Measurements from ENCODE around the gene KRTAP10-4.
"Not testable (repeated sequence)": the region's sequence is repeated elsewhere in the genome, so short reads cannot be mapped to it uniquely, and the experiment has no call there.

KRTAP10-4 gene

DNA sequence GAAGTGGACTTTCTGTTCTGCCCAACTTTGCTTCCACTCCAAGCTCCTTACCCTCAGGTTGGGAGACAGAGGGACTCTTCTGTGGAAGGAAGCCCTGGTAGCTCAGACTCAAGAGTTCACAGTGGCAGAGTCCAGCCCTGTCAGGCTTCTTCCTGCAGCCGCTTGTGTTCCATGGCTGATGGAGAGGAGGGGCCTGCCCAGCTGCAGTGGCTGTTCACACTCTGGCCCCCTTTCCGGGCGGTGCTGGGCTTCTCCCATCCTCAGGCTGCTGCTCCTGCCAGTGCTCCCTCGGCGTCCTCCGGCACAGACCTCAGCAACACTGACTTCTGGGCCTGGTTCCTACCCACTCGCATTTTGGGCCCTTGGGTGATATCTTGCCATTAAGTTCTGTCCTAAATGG, 37.6 kb upstream of the KRTAP10-4 start:
- DNase-seq, result no peak

DNA sequence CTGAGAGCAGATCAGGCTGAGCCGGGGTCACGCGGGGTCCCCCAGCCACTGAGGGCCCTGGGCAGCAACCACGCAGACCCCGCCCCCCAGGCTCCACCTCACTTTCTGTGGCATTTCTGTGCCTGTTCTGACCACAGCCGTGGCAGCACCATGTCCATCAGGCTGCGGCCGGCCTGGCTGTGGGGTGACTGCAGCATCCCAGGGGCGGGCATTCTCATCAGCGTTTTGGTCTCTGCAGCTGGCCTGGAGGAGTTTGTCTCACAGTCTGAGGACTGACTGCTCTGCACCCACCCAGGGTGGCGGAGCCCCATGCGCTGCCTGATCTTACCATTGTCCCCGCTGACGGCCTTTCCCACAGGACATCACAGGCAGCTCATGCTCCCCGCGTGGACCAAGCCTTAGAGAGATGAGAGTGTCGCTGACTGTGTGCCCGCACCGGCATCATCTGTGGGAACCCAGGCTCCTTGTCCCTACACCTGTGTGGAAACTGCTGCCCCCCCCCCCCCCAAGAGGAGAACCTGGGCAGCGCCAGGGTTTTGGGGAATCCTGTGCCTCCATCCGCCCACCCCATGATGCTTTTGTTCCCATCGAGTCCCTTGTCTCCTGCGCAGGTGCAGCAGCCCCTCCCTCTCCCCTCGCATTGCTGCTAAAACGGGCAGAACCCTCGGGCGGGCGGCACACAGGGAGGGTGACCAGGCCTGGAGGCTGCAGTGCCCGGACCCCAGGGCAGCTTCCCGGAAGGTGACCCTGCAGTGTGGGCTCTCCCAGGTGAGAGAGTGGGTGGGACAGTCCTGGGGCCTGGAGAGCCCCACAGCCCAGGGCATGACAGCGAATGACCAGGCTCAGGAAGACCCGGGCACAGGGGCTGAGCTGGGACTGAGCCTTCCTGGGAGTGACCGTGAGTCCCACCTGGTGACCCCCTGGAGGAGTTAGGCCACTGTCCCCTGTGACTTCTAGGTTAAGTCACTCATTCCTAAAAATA, 35.3 kb upstream of the KRTAP10-4 start:
- no peak for DNase-seq

DNA sequence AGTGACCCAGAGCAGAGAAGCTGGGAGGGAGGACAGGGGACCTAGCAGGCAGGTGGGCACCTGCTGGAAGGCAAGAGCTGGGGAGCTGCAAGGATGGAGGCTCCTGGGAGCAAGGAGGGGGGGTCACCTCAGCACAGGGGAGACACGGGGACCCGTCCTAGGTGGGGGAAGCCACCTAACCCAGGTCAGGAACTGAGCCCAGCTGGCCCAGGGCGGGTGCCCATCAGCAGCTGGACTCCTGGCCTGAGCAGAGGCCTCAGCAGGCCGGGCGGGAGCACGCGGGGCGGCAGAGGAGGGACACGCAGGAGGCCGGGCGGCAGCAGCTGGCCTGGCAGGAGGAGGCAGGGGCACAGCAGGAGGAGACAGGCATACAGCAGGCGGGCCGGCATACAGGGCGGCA, 34.5 kb upstream of the KRTAP10-4 start:
- DNase-seq, result no peak

DNA sequence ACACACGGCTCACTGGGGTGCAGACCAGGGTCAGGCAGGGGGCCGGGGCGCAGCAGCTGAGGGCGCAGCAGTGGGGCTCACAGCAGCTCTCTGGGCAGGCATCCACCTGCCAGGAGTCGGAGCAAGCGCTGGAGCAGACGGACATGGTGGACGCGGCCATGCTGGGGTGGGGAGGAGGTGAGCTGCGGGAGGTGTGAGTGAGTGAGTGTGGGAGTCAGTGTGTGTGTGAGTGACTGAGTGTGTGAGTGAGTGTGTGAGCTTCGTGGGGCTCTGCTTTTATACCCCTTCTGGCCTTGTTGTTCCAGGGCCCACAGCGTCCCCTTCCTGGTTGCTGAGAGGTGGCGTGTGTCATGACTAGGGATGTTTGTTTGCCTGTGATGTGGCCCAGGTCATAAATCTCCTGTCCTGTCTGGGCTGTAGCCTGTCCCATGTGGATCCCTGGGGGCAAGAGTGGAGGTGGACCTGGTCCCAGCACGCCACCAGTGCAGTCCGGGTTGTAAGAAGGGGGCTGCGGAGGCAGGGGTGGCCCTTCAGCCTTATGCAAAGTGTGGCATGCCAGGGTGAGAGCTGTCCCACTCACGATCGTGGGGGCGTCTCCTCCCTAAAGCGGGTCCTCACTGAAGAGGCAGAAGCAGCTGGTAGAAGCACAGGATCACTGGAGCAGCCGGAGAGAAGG, 33.4 kb upstream of the KRTAP10-4 start, which contains the start of gene KRTAP10-1:
TSS of gene KRTAP10-1 (minus strand) at position 205 of the 676 bp plus-strand sequence. CDS start at position 160, 45 bp downstream.
- DNase-seq, result no peak

DNA sequence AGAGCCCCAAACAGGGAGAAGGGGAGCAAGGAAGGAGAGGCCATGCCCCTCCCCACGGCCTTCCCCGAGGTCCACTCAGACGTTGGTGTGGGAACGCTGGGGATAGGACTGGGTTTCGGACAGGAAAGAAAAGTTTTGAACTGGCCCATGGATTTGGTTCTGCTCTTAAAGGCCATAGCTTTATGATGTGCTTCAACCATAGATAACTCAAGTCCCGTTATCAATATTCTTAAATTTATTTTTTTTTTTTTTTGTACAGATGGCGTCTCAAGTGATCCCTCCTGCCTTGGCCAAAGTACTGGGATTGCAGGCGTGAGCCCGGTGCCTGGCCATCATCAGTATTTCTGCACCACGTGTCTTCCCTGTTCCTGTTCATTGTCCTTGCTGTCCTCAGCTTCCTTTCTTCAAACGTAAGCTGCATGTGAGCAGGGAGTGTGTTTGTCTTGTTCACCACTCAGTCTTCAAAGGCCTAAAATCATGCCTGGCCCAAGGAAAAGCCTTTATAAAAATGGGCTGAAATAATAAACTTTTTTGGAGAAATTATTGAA, 32.7 kb upstream of the KRTAP10-4 start:
- no peak for DNase-seq

DNA sequence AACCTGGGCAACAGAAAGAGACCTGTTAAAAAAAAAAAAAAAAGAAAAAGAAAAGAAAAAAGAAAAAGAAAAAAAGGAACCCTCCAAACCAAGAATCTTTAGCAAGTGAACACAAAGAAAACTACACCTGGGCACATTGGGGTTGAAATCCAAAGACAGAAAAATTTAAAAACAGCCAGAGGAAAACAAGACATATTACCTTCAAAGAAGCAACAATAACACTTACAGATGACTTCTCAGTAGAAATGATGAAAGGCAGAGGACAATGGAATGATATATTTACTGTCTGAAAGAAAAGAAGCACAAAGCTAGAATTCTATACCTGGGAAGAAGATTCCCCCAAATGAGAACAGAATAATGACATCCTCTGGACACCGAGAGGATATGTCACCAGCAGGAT, 30.8 kb upstream of the KRTAP10-4 start:
- DNase-seq, result no peak

DNA sequence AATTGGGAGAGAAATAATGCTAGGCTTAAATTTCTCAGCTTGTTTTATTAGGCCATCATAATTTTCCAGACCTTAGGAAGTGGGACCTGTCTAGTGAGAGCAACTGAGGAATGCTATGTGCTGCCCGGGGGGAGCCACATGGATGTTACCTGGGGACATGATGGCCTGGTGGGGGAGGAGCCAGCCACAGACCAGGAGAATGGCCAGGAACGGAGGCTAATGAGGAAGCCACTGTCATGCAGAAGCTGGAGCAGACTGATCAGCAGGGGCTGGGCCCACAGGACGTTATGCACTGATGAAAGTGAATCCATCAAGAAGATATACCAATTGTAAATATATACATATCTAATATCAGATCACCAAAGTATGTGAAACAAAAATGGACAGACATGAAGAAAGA, 29.0 kb upstream of the KRTAP10-4 start:
- DNase-seq, result no peak

DNA sequence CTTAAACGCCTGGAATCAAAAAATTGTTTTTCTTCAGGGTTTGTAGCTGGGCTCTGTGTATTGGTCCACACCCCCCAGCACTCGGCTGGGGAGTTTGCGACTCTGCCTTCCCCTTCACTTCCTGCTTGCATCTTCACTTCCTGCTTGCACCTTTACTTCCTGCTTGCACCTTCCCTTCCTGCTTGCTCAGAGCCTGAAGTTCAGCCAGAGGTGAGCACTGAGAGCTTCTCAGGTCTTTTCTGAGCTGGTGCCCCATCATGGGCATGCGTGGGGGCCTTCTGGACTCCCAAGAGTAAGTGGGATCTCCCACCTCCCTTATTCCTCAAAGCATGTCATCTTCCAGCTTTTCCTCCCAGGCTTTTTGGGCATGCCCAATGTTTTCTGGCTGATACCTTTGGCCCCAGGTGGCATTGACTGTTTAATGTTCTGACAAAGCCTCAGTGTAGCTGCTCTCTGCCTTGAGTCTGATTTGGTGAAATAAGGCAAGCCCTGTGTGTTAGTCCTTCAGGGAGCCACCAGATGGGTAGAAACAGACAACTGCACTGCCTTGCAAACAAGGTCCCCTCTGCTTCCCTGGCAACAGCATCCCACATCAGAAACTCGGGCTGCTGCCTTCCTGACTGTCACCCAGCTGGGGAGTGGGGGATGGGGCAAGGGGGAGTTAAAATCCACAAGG, 25.7 kb upstream of the KRTAP10-4 start:
- DNase-seq, result no peak

DNA sequence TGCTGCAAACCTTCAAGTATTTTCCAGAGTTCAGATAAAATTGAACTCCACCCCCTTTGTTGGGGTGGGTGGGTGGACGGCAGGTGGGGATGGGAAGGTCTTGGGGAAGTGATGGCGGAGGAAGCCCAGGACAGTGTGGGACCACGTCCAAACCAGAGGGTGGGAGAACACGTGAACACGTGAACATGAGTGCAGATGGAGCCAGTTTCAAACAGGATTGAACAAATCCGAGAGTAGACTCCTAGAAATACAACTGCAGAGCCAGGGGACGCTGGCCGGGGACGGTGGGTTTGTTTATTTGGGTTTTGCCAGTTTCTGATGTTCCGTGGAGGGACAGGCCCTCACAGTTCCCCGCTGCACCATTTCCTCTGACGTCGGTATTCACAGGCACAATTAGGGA, 25.1 kb upstream of the KRTAP10-4 start:
- DNase-seq, result no peak

DNA sequence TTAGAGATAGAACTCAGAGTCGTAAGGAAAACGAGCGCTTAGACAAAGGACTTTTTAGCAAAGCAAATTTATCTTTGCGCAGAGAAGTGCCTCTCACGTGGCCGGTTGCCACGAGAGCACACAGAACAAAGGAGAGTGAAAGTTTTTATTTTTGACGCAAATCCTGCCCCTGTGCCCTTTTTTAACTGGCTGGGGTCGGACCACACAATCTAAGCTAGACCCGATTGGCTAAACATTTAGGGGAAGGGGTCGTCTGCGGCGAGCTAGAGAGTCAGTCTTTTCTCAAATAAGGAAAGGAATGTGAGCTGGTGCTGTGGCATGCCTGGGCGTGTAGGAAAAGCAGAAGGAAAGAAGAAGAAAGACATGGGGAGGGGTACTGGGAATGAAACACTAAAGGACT, 24.6 kb upstream of the KRTAP10-4 start:
- DNase-seq, result no peak

DNA sequence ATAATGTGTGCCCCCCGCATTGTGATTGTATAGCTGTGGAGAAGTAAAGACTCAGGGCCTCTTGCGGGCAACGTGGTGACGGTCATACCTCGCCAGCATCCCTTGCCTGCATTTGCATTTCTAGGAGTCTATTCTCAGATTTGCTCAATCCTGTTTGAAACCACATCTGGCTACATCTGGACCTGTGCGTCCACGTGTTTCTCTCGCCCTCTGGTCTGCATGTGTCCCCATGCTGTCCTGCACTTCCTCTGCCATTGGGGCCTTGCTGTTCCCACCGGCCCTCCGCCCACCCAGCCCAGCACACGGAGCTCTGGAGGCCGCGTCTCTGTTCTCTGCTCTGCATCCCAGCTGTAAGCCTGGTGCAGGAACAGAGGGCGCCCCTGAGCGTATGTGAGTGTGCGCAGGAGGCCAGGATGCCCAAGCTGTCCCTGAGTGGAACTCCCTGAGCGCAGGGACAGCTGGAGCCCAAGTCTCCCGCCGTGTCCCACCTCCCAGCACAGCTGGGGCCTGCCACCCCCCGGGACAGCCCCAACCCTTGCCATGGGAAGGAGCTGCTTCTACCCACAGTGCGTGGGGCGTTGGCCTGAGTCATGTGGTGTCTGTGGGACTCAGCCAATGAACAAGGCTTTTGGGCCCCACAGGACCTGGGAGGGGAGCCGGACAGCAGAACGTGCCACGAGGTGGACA, 23.9 kb upstream of the KRTAP10-4 start:
- no peak for DNase-seq

DNA sequence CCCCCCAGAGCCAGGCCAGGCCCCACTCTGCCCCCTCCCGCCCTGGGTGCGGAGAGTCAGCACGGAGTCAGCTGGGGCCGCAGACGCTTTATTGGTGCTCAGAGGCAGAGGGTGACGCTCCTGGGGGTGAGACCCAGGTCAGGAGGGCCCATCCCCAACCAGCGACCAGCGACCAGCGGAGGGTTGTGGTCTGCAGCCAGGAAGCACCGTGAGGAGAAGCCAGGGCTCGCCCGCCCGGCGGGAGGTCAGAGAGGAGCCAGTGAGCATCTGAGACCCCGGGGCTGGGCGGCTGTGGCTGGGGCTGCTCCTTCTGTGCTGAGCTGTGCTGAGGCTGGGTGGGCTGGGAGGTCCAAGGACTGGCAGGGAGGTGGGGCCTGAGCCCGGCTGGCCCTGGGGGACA, 23.2 kb upstream of the KRTAP10-4 start:
- not testable (repeated sequence) for DNase-seq

DNA sequence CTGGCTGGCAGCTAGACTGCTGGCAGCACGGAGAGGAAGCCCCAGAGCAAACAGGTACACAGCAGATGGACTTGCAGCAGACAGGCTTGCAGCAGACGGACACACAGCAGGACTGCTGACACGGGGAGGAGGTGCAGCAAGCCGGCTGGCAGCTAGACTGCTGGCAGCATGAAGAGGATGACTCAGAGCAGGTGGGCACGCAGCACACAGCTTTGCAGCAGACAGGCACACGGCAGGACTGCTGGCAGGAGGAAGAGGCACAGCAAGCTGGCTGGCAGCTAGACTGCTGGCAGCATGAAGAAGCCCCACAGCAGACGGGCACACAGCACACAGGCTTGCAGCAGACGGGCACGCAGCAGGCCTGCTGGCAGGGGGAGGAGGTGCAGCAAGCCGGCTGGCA, 22.7 kb upstream of the KRTAP10-4 start:
- DNase-seq, result no peak

DNA sequence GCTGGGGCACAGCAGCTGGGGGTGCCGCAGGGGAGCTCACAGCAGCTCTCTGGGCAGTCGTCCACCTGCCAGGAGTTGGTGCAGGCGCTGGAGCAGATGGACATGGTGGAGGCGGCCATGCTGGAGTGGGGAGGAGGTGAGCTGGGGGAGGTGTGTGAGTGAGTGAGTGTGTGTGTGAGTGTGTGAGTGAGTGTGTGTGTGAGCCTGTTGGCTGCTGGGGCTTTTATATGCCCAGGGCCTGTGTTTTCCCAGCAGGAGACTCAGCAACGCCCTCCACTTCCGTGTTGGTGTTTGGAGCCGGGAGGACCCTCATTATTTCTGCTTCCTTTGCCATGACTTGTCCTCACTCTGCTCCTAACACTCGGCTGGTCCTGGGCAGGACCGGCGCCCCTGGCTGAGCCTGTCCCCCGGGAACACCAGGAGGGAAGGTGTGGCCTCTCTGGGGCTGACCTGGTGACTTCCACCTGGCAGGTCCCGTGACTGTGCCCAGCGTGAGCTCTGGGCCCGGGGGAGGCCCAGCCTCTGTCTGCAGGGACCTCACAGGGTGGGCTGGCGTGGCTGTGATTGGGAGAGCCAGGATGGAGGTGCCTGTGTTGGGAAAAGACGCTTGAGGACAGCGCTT, 22.1 kb upstream of the KRTAP10-4 start, which contains the start of gene KRTAP10-2:
TSS of gene KRTAP10-2 (minus strand) at position 166 of the 622 bp plus-strand sequence. CDS start at position 119, 47 bp downstream.
- DNase-seq, result no peak

DNA sequence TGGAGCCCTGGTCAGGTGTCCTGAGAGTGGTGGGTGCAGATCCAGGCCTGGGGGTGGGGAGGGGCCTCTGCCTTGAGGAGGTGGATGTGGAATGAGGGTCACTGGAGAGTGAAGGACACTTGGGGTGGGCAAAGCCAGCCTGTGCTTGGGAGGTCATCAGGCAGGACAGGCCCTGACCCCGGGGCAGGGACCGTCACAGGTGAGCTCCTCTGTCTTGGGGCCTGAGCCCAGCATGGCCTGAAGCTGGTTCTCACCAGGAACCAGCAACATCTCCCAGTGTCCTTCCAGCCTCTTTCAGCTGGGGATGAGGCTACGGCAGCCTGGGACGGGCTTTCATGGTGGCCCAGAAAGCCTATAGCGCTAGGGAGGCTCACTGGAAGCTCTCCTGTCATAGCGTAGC, 21.4 kb upstream of the KRTAP10-4 start:
- no peak for DNase-seq

DNA sequence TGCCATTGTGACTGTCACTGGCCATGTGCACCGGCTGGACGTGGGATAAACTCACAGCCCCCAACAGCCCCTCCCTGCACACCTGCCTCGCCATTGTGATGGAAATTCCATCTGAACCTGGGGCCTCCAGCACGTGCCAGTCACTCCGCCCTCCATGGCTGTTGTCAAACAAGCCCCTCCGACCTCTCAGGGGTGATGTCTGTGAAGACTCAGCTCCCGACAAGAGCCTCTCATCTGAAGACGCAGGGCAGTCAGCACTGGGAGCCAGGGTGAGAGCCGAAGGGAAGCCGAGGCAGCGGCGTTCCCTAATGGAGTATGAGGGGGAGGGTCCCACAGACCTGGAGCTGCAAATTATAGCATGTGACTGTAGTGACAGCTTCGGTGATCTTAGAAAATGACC, 20.8 kb upstream of the KRTAP10-4 start:
- no peak for DNase-seq

DNA sequence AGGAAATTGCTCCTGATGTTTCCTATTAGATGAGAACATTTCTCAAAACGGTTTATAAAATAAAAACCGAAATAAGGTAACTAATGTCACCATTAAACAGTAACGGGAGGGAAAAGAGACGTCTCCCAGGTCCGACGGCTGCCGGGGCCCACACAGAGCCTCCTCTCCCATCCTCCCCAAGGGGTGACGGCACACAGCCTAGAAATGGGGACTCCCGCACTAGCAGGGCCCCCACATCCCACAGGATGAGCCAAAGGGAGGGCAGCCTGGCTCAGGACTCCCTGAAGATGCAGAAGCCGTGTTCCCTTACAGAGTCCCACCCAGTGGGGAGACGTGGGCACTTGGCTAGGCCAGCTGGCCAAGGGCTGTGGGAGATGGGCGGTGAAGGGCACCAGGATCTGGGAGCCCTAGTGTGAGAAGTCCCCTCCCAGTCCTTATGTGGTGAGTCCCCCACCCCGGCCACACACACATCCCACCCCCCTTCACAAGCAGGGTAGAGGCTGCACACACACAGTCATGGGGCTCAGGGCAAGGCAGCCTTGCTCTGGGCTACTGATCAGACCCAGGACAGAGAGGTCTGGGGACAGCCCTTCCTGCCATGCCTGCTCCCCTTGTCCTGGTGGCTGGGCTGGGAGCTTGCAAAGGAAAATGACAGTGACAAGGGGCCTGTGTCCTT, 18.2 kb upstream of the KRTAP10-4 start:
- no peak for DNase-seq

DNA sequence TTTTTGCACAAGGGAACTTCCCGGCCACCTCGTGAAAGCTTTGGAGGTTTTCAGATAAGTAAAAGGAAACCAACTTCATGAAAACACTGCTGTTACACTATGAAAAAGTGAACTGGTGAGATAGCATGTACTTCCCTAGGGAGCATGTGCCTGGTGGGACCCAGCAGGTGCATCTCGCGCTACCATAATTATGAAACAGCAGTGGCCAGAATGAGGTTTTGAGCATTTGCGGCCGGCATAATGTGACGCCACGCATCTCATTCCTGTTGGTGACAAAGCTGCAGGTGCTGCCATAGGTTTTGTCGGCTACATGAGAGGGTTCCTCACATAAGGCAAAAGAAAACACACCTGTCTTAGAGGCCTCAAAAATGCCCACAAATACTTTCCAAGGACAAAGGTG, 16.6 kb upstream of the KRTAP10-4 start:
- DNase-seq, result peak; percentile 8

DNA sequence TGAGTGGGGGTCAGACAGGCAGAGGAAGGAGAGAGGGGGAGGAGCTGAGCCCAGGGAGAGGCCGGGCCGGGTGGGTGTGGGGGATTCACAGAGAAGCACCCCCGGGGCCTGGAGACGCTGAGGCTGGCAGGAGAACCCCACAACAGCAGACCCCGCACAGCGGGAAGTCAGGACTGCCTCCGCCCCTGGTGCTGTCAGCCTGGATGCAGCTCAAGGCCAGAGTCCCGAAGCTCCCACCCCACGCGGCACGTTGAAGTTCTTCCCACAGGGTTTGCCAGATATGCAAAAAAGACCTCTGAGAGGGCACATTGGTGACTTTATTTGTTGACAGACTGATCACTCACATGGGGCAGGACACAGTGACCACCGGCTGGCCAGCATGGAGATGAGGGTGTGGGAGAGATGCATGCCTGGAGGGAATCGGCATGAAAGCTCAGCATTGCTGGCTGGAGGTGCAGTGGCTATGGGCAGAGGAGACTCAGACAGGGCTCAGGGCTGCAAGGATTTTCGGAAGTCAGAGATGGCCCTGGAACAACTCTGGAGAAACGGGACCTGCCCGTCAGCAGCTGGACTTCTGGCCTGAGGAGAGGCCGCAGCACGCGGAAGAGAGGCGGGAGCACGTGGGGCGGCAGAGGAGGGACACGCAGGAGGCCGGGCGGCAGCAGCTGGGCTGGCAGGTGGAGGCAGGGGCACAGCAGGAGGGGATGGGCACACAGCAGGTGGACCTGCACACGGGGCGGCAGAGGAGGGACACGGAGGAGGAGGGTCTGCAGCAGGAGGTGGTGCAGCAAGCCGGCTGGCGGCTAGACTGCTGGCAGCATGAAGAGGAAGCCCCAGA, 15.8 kb upstream of the KRTAP10-4 start:
- DNase-seq, result no peak

DNA sequence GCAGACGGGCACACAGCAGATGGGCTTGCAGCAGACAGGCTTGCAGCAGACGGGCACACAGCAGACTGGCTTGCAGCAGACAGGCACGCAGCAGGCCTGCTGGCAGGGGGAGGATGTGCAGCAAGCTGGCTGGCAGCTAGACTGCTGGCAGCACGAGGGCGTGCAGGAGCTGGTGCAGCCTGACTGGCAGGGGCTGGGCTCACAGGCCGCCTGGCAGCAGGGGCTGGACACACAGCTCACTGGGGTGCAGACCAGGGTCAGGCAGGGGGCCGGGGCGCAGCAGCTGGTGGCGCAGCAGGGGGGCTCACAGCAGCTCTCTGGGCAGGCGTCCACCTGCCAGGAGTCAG, 15.2 kb upstream of the KRTAP10-4 start:
- DNase-seq, result not testable (repeated sequence)

DNA sequence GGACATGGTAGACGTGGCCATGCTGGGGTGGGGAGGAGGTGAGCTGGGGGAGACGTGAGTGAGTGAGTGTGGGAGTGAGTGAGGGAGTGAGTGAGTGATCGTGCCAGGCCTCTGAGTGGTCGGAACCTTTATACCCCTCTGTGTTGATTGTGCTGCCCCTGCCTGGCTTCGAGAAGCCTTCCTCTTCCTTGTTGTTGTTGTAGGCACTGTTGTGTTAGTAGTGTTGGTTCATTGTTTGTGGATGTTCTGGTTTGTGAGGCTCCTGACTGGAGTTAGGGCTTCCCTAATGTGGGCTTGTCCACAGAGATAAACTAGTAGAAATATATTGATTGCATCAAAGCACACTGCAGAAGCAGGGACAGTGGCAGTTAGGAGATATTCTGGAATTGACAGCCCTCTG, 14.8 kb upstream of the KRTAP10-4 start, which contains the start of gene KRTAP10-3:
TSS of gene KRTAP10-3 (minus strand) at position 101 of the 400 bp plus-strand sequence. CDS start at position 21, 80 bp downstream.
- no peak for DNase-seq

Measured in NCI-H1417 treated with DMSO at 0.1 percent for 48 hours (cell line).